DND-41 (cell line): ENCODE data around the gene RASGEF1B.

ENCODE experiments used
- ATAC-seq: fragments of 200-7000 bp; cut with Tn5 transposase; 3 replicates; pipeline ENCODE4 v1.9.1; 2021; ENCODE audit warnings: low read depth; ENCODE audit not compliant: insufficient read depth
- DNase-seq: peaks from one replicate; pipeline ENCODE4 v3.0.0-alpha.2; 2020
- H2AFZ ChIP-seq: 2 replicates; pipeline ENCODE4 v1.6.0; 2012; ENCODE audit warnings: low read depth, low read length
- H3K27ac ChIP-seq: 2 replicates; pipeline ENCODE4 v1.5.1; 2012; ENCODE audit warnings: low read length, inconsistent platforms
- H3K27me3 ChIP-seq: fragments of 200-600 bp; sonication (generic); 2 replicates; pipeline ENCODE4 v1.6.0; 2012; ENCODE audit warnings: low read length, mild to moderate bottlenecking, inconsistent platforms; ENCODE audit not compliant: insufficient read depth, poor library complexity
- H3K36me3 ChIP-seq: 2 replicates; pipeline ENCODE4 v1.5.1; 2012; ENCODE audit warnings: low read length, inconsistent platforms; ENCODE audit not compliant: insufficient read depth
- H3K4me1 ChIP-seq: 2 replicates; pipeline ENCODE4 v1.5.1; 2012; ENCODE audit warnings: mild to moderate bottlenecking, low read length; ENCODE audit not compliant: insufficient read depth
- H3K4me2 ChIP-seq: 2 replicates; pipeline ENCODE4 v1.6.0; 2012; ENCODE audit warnings: mild to moderate bottlenecking, moderate library complexity, low read length, inconsistent platforms; ENCODE audit not compliant: insufficient read depth
- H3K4me3 ChIP-seq, 2 experiments: fragments of 200-600 bp in 1 of 2; shearing (Covaris generic) in 1 of 2; 2 replicates each; pipeline ENCODE4 v1.5.1; 2012 to 2016; ENCODE audit warnings: inconsistent platforms in 2 of 2, low read length in 2 of 2, mild to moderate bottlenecking in 2 of 2, low read depth in 1 of 2, moderate library complexity in 1 of 2
- H3K79me2 ChIP-seq: 2 replicates; pipeline ENCODE4 v1.6.0; 2012; ENCODE audit warnings: low read length, inconsistent platforms; ENCODE audit not compliant: insufficient read depth
- H3K9ac ChIP-seq: 2 replicates; pipeline ENCODE4 v1.6.0; 2012; ENCODE audit warnings: low read depth, mild to moderate bottlenecking, inconsistent platforms, low read length, moderate library complexity
- H3K9me3 ChIP-seq: 2 replicates; pipeline ENCODE4 v1.5.1; 2012; ENCODE audit warnings: low read length, moderate library complexity, mild to moderate bottlenecking, inconsistent platforms; ENCODE audit not compliant: insufficient read depth, severe bottlenecking
- H4K20me1 ChIP-seq: 2 replicates; pipeline ENCODE4 v1.6.0; 2012; ENCODE audit warnings: low read length; ENCODE audit not compliant: insufficient read depth
- EZH2 ChIP-seq: IDR thresholded peaks from 3 replicates; pipeline ENCODE4 v1.6.1; 2012; ENCODE audit warnings: borderline replicate concordance, low read depth, mild to moderate bottlenecking, moderate library complexity, low read length, inconsistent platforms; ENCODE audit not compliant: severe bottlenecking
- TF ChIP-seq, protein P1 (sequence below): IDR thresholded peaks from 2 replicates; pipeline ENCODE4 v1.5.1; 2012; ENCODE audit warnings: borderline replicate concordance, low read length, moderate library complexity, mild to moderate bottlenecking; ENCODE audit not compliant: poor library complexity, severe bottlenecking; ENCODE audit errors: extremely low read depth

The RASGEF1B gene

DNA sequence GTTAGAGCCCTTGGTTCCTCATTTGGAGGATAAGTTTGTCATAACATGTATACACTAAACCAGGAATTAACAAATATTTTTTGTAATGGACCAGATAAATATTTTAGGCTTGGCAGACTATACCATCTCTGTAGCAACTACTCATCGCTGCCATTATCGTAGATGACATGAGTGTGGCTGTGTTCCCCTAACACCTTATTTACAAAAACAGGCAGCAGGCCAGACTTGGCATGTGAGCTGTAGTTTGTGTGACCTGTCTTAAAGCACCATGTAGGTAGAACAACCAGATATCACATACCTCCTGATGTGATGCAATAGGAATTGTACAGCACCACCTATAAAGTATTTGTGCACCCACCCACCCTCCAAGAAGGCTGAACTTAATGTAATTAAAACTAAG lies 82.0 kb downstream of the RASGEF1B start:
- Histone ChIP-seq H2AFZ (no peak overlapping the region), H4K20me1 (no peaks in the 10 kb centered on the region), H3K9ac (no peak overlapping the region), H3K36me3 (no peaks in the 10 kb centered on the region), H3K4me1 (no peaks in the 10 kb centered on the region), H3K9me3 (no peaks in the 10 kb centered on the region), H3K4me2 (no peak overlapping the region), H3K4me3 (no peak overlapping the region), H3K79me2 (no peaks in the 10 kb centered on the region), H3K27me3 (no peaks in the 10 kb centered on the region), H3K27ac (no peak overlapping the region)
- DNase-seq = no peak
- TF ChIP-seq, protein P1, sequence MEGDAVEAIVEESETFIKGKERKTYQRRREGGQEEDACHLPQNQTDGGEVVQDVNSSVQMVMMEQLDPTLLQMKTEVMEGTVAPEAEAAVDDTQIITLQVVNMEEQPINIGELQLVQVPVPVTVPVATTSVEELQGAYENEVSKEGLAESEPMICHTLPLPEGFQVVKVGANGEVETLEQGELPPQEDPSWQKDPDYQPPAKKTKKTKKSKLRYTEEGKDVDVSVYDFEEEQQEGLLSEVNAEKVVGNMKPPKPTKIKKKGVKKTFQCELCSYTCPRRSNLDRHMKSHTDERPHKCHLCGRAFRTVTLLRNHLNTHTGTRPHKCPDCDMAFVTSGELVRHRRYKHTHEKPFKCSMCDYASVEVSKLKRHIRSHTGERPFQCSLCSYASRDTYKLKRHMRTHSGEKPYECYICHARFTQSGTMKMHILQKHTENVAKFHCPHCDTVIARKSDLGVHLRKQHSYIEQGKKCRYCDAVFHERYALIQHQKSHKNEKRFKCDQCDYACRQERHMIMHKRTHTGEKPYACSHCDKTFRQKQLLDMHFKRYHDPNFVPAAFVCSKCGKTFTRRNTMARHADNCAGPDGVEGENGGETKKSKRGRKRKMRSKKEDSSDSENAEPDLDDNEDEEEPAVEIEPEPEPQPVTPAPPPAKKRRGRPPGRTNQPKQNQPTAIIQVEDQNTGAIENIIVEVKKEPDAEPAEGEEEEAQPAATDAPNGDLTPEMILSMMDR = no peak
- no peak for TF ChIP-seq EZH2
- no peak for ATAC-seq

DNA sequence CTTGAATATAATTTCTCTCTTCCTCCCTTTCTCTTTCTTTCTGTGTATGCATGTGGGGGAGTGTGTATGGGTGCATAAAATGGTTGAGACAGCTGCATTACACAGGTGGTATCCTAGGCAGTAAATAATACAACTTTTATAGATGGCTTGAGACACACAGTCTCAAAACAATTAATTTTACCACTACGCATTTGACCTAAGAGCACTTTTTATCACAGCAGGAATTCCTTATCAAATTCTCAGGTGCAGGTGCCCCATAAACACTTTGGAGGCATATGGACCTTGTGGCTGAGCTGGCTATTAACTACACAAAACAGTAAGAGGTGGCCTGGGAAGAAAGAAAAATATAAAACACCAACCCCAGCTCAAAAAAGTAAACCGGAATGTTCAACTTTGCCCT lies 91.3 kb downstream of the RASGEF1B start:
- TF ChIP-seq, protein P1 = no peak
- TF ChIP-seq EZH2 = no peak
- Histone ChIP-seq H4K20me1 (no peaks in the 10 kb centered on the region), H3K27me3 (no peaks in the 10 kb centered on the region), H3K9me3 (no peaks in the 10 kb centered on the region), H3K36me3 (no peaks in the 10 kb centered on the region), H3K27ac (no peak overlapping the region), H3K4me1 (no peaks in the 10 kb centered on the region), H2AFZ (no peak overlapping the region), H3K4me3 (no peak overlapping the region), H3K9ac (no peak overlapping the region), H3K79me2 (no peaks in the 10 kb centered on the region), H3K4me2 (no peak overlapping the region)
- ATAC-seq (no peak), DNase-seq (no peak)

DNA sequence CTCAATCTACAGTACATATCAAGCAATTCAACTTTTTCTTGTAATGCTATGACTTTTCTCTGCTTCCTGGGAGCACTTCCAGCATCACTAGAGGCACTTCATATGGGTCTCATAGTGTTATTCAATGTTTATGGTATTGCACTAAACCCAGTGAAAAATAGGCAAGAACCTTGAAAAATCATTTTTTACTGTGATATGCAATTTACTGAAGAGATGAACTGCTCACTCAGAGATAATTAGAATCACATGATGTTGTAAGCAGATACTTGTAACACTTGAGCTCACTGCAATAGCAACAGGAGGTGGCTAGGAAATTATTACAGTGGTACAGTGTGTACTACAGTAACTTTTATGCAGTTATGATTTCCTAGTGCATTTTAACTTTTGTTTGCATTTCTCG lies 93.3 kb downstream of the RASGEF1B start:
- Histone ChIP-seq H4K20me1 (no peaks in the 10 kb centered on the region), H3K79me2 (no peaks in the 10 kb centered on the region), H3K36me3 (no peaks in the 10 kb centered on the region), H2AFZ (no peak overlapping the region), H3K27ac (no peak overlapping the region), H3K27me3 (no peaks in the 10 kb centered on the region), H3K9ac (no peak overlapping the region), H3K4me3 (no peak overlapping the region), H3K4me2 (no peak overlapping the region), H3K9me3 (no peaks in the 10 kb centered on the region), H3K4me1 (no peaks in the 10 kb centered on the region)
- TF ChIP-seq, protein P1 = no peak
- TF ChIP-seq EZH2 = no peak
- DNase-seq = no peak
- ATAC-seq = no peak

DNA sequence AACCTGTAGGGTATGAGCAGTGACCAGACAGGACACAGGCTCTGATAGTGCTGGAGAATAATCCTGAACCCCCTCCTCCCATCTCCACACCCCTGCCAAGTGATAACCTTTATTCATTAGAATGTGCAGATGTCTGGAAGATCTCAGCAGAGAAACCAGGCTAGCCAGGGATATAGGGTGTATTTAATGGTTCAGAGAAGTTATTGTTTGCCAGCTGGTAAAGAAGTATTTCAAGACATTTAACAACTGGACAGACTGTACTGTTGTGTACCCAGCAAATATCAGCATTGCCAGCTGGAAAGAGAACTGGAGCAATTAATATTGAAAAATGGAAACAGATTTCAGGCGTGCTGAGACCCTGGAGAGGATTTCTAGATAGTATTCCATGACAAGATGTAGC lies 94.5 kb downstream of the RASGEF1B start:
- H3K36me3 ChIP-seq = no peaks in the 10 kb centered on the region
- TF ChIP-seq, protein P1 = no peak
- no peak for TF ChIP-seq EZH2
- H2AFZ ChIP-seq = no peak overlapping the region
- H3K4me2 ChIP-seq = no peak overlapping the region
- no peak overlapping the region for H3K9ac ChIP-seq
- no peak for ATAC-seq
- H3K4me3 ChIP-seq = no peak overlapping the region
- no peak for DNase-seq
- no peaks in the 10 kb centered on the region for H3K4me1 ChIP-seq
- H3K27me3 ChIP-seq = no peaks in the 10 kb centered on the region
- H3K9me3 ChIP-seq = no peaks in the 10 kb centered on the region
- H3K79me2 ChIP-seq = no peaks in the 10 kb centered on the region
- H3K27ac ChIP-seq = no peak overlapping the region
- no peaks in the 10 kb centered on the region for H4K20me1 ChIP-seq
